HepG2 (cell line): ENCODE results near the gene STPG4. TPM values are rescaled to one million over a fixed set of nuclear protein-coding genes. Genes with fewer than 3 reads are reported as not detected.

Experiments used
- ARID4A ChIP-seq: sonication (generic); formaldehyde crosslinking; IDR thresholded peaks from 2 replicates; pipeline ENCODE4 v1.5.0; 2020; ENCODE audit warnings: mild to moderate bottlenecking, missing genetic modification reagents, borderline replicate concordance
- DNMT1 ChIP-seq: sonication (generic); formaldehyde crosslinking; IDR thresholded peaks from 2 replicates; pipeline ENCODE4 v1.5.1; 2020; ENCODE audit warnings: mild to moderate bottlenecking, missing genetic modification reagents
- EEA1 ChIP-seq: sonication (generic); formaldehyde crosslinking; IDR thresholded peaks from 2 replicates; pipeline ENCODE4 v1.5.1; 2020; ENCODE audit warnings: mild to moderate bottlenecking, missing genetic modification reagents, borderline replicate concordance
- ESRRA ChIP-seq: sonication (generic); formaldehyde crosslinking; IDR thresholded peaks from 2 replicates; pipeline ENCODE4 v1.5.1; 2020; ENCODE audit warnings: mild to moderate bottlenecking, low read depth, missing genetic modification reagents
- HDAC6 ChIP-seq: fragments of 200-600 bp; sonication (generic); IDR thresholded peaks from 2 replicates; pipeline ENCODE4 v1.7.0; 2017; ENCODE audit warnings: mild to moderate bottlenecking, antibody characterized with exemption, low read length, low read depth
- IRF2 ChIP-seq: IDR thresholded peaks from 2 replicates; pipeline ENCODE4 v1.6.1; 2018; ENCODE audit warnings: missing genetic modification reagents, missing compliant biosample characterization
- MIXL1 ChIP-seq: IDR thresholded peaks from 2 replicates; pipeline ENCODE4 v1.6.1; 2016
- PREB ChIP-seq: sonication (generic); formaldehyde crosslinking; IDR thresholded peaks from 2 replicates; pipeline ENCODE4 v1.4.0; 2020; ENCODE audit warnings: missing genetic modification reagents
- RERE ChIP-seq: IDR thresholded peaks from 2 replicates; pipeline ENCODE4 v1.6.1; 2016; ENCODE audit warnings: low read depth, missing genetic modification reagents, missing compliant biosample characterization
- SMAD1 ChIP-seq: sonication (generic); formaldehyde crosslinking; IDR thresholded peaks from 2 replicates; pipeline ENCODE4 v1.4.0; 2020; ENCODE audit warnings: missing genetic modification reagents, low read depth, mild to moderate bottlenecking, borderline replicate concordance
- TBX2 ChIP-seq: sonication (generic); formaldehyde crosslinking; IDR thresholded peaks from 2 replicates; pipeline ENCODE4 v1.5.0; 2020; ENCODE audit warnings: missing genetic modification reagents, mild to moderate bottlenecking, borderline replicate concordance
- THAP11 ChIP-seq: IDR thresholded peaks from 2 replicates; pipeline ENCODE4 v1.6.1; 2016; ENCODE audit warnings: missing biosample characterization, missing genetic modification reagents
- TIGD3 ChIP-seq: sonication (generic); formaldehyde crosslinking; IDR thresholded peaks from 2 replicates; pipeline ENCODE4 v1.5.1; 2020; ENCODE audit warnings: mild to moderate bottlenecking, missing genetic modification reagents, borderline replicate concordance
- ZBTB1 ChIP-seq: sonication (generic); formaldehyde crosslinking; IDR thresholded peaks from 2 replicates; pipeline ENCODE4 v1.4.0; 2020; ENCODE audit warnings: missing genetic modification reagents, borderline replicate concordance
- ZNF598 ChIP-seq: sonication (generic); formaldehyde crosslinking; IDR thresholded peaks from 2 replicates; pipeline ENCODE4 v1.5.1; 2020; ENCODE audit warnings: mild to moderate bottlenecking, missing genetic modification reagents, borderline replicate concordance
- ZNF83 ChIP-seq: sonication (generic); formaldehyde crosslinking; IDR thresholded peaks from 2 replicates; pipeline ENCODE4 v1.4.0; 2020; ENCODE audit warnings: missing genetic modification reagents, mild to moderate bottlenecking, borderline replicate concordance
- polyA plus RNA-seq, 8 experiments: library from polyadenylated mRNA; depleted of rRNA in 3 of 8; stranded (reverse) in 7 of 8; unstranded in 1 of 8; fragments of >200 nt; fragmentation: Illumina TruSeq in 4 of 8; extraction: Trizol in 4 of 8; gene quantifications; 2 replicates each; pipeline versions ENCODE4 v1.2.1 to v1.2.3, GENCODE V29; 2011 to 2016; ENCODE audit warnings: low read depth in 4 of 8, missing spikeins in 1 of 8, mixed read lengths in 1 of 8; ENCODE audit not compliant: insufficient read depth in 1 of 8
- total RNA-seq, 5 experiments: library from RNA; depleted of rRNA; stranded (reverse); fragments of >200 nt; fragmentation: Illumina TruSeq; extraction: Trizol; gene quantifications; 2 replicates each; pipeline ENCODE4 v1.2.3, GENCODE V29; 2016; ENCODE audit warnings: low read depth in 1 of 5

Gene STPG4
- total and polyA plus RNA-seq, 2 of the 13 experiments (the other 11 are each of a cell fraction or from before 2014, with no cell fraction given), result 0.11 to 0.15 TPM

- no peak for TF ChIP-seq RERE
- TF ChIP-seq EEA1 (CRISPR knock-in tag), result no peak
- peak; percentile 60; the same call in 1 of the 2 replicates for TF ChIP-seq THAP11 (CRISPR knock-in tag)
- TF ChIP-seq DNMT1 (CRISPR knock-in tag), result no peak
- TF ChIP-seq TBX2, result peak; percentile 95
- TF ChIP-seq ARID4A (CRISPR knock-in tag), result peak; percentile 68; the same call in 1 of the 2 replicates
- peak; percentile 65; the same call in 1 of the 2 replicates for TF ChIP-seq ESRRA (CRISPR knock-in tag)
- TF ChIP-seq HDAC6, result no peak
- TF ChIP-seq ZNF598 (CRISPR knock-in tag), result no peak
- no peak; the same call in 1 of the 2 replicates for TF ChIP-seq IRF2
- no peak for TF ChIP-seq SMAD1 (CRISPR knock-in tag)
- TF ChIP-seq ZBTB1 (CRISPR knock-in tag), result no peak
- no peak for TF ChIP-seq PREB (CRISPR knock-in tag)
- TF ChIP-seq TIGD3, result no peak
- no peak for TF ChIP-seq ZNF83 (CRISPR knock-in tag)
- no peak; the same call in 1 of the 2 replicates for TF ChIP-seq MIXL1 (CRISPR knock-in tag)
Observed at GRCh38 chr2:47070920-47071824, 83.9 kb downstream of the STPG4 start (continued).
